PC-3 (cell line): Measurements from ENCODE around the gene CEBPZOS. TPM values are rescaled to one million over a fixed set of nuclear protein-coding genes. Genes with fewer than 3 reads are reported as not detected.

Source experiments
- ATAC-seq: fragments of 200-7000 bp; cut with Tn5 transposase; 2 replicates; pipeline ENCODE4 v1.9.1; 2020; ENCODE audit warnings: mild to moderate bottlenecking, moderate library complexity
- BruUV-seq: library from RNA; stranded (reverse); fragments of 400-500 nt; replicated peaks from 2 replicates; lab custom pipeline; 2021; lab: Mats Ljungman, UMichigan
- CTCF ChIA-PET: fragments of 300-600 bp; sonication (Branson Sonifier 250); formaldehyde crosslinking; loops from one replicate; lab custom pipeline; 2022; ENCODE audit warnings: antibody characterized with exemption; lab: Charles Lee
- POLR2A ChIA-PET: fragments of 300-600 bp; sonication (Branson Sonifier 250); formaldehyde crosslinking; loops from one replicate; lab custom pipeline; 2022; ENCODE audit warnings: antibody characterized with exemption; ENCODE audit not compliant: unreplicated experiment; lab: Charles Lee
- DNase-seq: peaks from one replicate; pipeline ENCODE4 v3.0.0-alpha.2; 2015
- H2AFZ ChIP-seq: fragments of 300-600 bp; sonication (generic); 2 replicates; pipeline ENCODE4 v1.6.0; 2016; ENCODE audit warnings: antibody characterized with exemption, low read length
- H3F3A ChIP-seq: fragments of 300-600 bp; sonication (generic); one replicate; pipeline ENCODE4 v1.6.0; 2017; ENCODE audit warnings: antibody characterized with exemption, low read length, control low read depth, mild to moderate bottlenecking; ENCODE audit not compliant: unreplicated experiment
- H3K27ac ChIP-seq: fragments of 300-600 bp; sonication (generic); 2 replicates; pipeline ENCODE4 v1.5.1; 2016; ENCODE audit warnings: mild to moderate bottlenecking, low read length
- H3K27me3 ChIP-seq: fragments of 300-600 bp; sonication (generic); 2 replicates; pipeline ENCODE4 v1.6.1; 2016; ENCODE audit warnings: low read length, mixed read lengths
- H3K36me3 ChIP-seq: fragments of 300-600 bp; sonication (generic); 2 replicates; pipeline ENCODE4 v1.6.1; 2016; ENCODE audit warnings: low read depth, mixed run types, low read length, mixed read lengths
- H3K4me1 ChIP-seq: fragments of 300-600 bp; sonication (generic); 2 replicates; pipeline ENCODE4 v1.5.1; 2016; ENCODE audit warnings: low read length; ENCODE audit not compliant: insufficient read depth
- H3K4me2 ChIP-seq: fragments of 300-600 bp; sonication (generic); 2 replicates; pipeline ENCODE4 v1.6.0; 2016; ENCODE audit warnings: low read length
- H3K4me3 ChIP-seq: fragments of 300-600 bp; sonication (generic); 2 replicates; pipeline ENCODE4 v1.5.1; 2016; ENCODE audit warnings: mild to moderate bottlenecking, low read length, mixed read lengths
- H3K79me2 ChIP-seq: fragments of 300-600 bp; sonication (generic); 2 replicates; pipeline ENCODE4 v1.6.1; 2017; ENCODE audit warnings: low read length, mixed read lengths
- H3K9ac ChIP-seq: fragments of 300-600 bp; sonication (generic); 2 replicates; pipeline ENCODE4 v1.6.0; 2016; ENCODE audit warnings: mild to moderate bottlenecking, low read length
- H3K9me2 ChIP-seq: fragments of 300-600 bp; sonication (generic); replicated peaks from 2 replicates; pipeline ENCODE4 v1.6.1; 2016; ENCODE audit warnings: mixed run types, low read length, mixed read lengths
- H3K9me3 ChIP-seq: fragments of 300-600 bp; sonication (generic); 2 replicates; pipeline ENCODE4 v1.6.1; 2016; ENCODE audit warnings: low read length, mixed read lengths
- H4K20me1 ChIP-seq: fragments of 300-600 bp; sonication (generic); 2 replicates; pipeline ENCODE4 v1.6.1; 2016; ENCODE audit warnings: low read length, mixed read lengths
- CTCF ChIP-seq: fragments of 300-600 bp; sonication (generic); conservative IDR thresholded peaks from 2 replicates; pipeline ENCODE4 v1.5.1; 2017; ENCODE audit warnings: antibody characterized with exemption, low read depth, mild to moderate bottlenecking, low read length
- EZH2 ChIP-seq: fragments of 300-600 bp; sonication (generic); IDR thresholded peaks from one replicate; pipeline ENCODE4 v1.6.1; 2017; ENCODE audit warnings: antibody characterized with exemption, mild to moderate bottlenecking, low read length; ENCODE audit not compliant: unreplicated experiment
- EZH2phosphoT487 ChIP-seq: fragments of 300-600 bp; sonication (generic); IDR thresholded peaks from 2 replicates; pipeline ENCODE4 v1.6.1; 2018; ENCODE audit warnings: mild to moderate bottlenecking, antibody characterized with exemption, low read length, borderline replicate concordance
- intact Hi-C: fragments of 100-400 bp; cut with micrococcal nuclease; formaldehyde crosslinking; loops from 2 replicates; pipeline ENCODE4 v1.9.0; 2023
- total RNA-seq: library from RNA; depleted of rRNA; stranded (reverse); fragments of >200 nt; gene quantifications from 2 replicates; pipeline ENCODE4 v1.2.3, GENCODE V29; 2014

The CEBPZOS gene
- total RNA-seq, 1 experiment from 2014 or later, result 30.8 TPM

DNA sequence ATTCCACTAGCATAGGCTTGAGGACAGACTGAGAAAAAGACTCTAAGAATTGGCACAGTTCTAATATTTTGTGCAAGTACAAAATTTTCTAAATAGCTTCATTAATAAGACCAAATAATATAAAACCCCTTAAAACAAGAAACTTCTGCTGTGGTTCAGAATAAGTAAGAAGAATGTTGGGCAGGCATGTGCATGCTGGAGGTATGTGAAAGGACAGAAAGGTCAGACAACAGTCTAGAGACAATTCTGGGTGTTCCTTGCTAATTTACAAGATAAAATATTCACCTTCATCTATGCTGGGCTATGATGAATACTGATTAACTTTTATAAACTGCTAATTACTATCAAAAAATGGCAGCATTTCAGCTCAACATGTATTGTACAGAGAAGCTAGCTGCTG, 14.9 kb downstream of the CEBPZOS start:
- ChIA-PET POLR2A (interaction anchor here (0.6 kb wide), 1 partner anchor 21 kb away, joined by 3 read pairs; no protein-coding TSS in a partner anchor), CTCF (interaction anchor here (0.6 kb wide), 1 partner anchor 54 kb away, joined by 3 read pairs; the partner anchor contains the start of gene EIF2AK2)
- no peaks in the 10 kb centered on the region for H4K20me1 ChIP-seq
- no peak overlapping the region for H3K4me3 ChIP-seq
- H3K4me1 ChIP-seq, result no peaks in the 10 kb centered on the region
- TF ChIP-seq CTCF (no peak), EZH2phosphoT487 (no peak), EZH2 (no peak)
- H3K9ac ChIP-seq, result no peak overlapping the region
- H3K27me3 ChIP-seq, result no peaks in the 10 kb centered on the region
- H3F3A ChIP-seq, result no peaks in the 10 kb centered on the region
- ATAC-seq, result no peak
- no peaks in the 10 kb centered on the region for H3K9me3 ChIP-seq
- H3K27ac ChIP-seq, result no peak overlapping the region
- peaks cover 91% of the 10 kb centered on the region for H3K36me3 ChIP-seq
- H3K4me2 ChIP-seq, result no peak overlapping the region
- H3K79me2 ChIP-seq, result peaks cover 35% of the 10 kb centered on the region
- no peak for DNase-seq
- BruUV-seq, result no TSS peak
- no peak overlapping the region for H2AFZ ChIP-seq
- no peaks in the 10 kb centered on the region for H3K9me2 ChIP-seq
- intact Hi-C loops, result loop anchor here (5.0 kb wide), 1 partner anchor 44 kb away; no protein-coding TSS in a partner anchor

- TF ChIP-seq EZH2, result no peak
- no peak for TF ChIP-seq CTCF
- TF ChIP-seq EZH2phosphoT487, result no peak
- H3K4me1 ChIP-seq, result no peaks in the 10 kb centered on the region
- H3K36me3 ChIP-seq, result peaks cover 90% of the 10 kb centered on the region
- BruUV-seq, result no TSS peak
- no peaks in the 10 kb centered on the region for H4K20me1 ChIP-seq
- ChIA-PET CTCF (interaction anchor here (0.6 kb wide), 1 partner anchor 55 kb away, joined by 3 read pairs; the partner anchor contains the start of gene EIF2AK2), POLR2A (no interaction called here)
- no peak overlapping the region for H2AFZ ChIP-seq
- H3F3A ChIP-seq, result no peaks in the 10 kb centered on the region
- no peak overlapping the region for H3K9ac ChIP-seq
- H3K4me3 ChIP-seq, result no peak overlapping the region
- H3K27ac ChIP-seq, result no peak overlapping the region
- no peaks in the 10 kb centered on the region for H3K9me3 ChIP-seq
- no peaks in the 10 kb centered on the region for H3K27me3 ChIP-seq
- H3K79me2 ChIP-seq, result peaks cover 28% of the 10 kb centered on the region
- H3K9me2 ChIP-seq, result no peaks in the 10 kb centered on the region
- intact Hi-C loops, result loop anchor here (5.0 kb wide), 1 partner anchor 45 kb away; no protein-coding TSS in a partner anchor
- DNase-seq, result no peak
- ATAC-seq, result peak; percentile 92
- H3K4me2 ChIP-seq, result no peak overlapping the region
These were observed 15.6 kb downstream of the CEBPZOS start for GRCh38 chr2:37211939-37212338.

DNA sequence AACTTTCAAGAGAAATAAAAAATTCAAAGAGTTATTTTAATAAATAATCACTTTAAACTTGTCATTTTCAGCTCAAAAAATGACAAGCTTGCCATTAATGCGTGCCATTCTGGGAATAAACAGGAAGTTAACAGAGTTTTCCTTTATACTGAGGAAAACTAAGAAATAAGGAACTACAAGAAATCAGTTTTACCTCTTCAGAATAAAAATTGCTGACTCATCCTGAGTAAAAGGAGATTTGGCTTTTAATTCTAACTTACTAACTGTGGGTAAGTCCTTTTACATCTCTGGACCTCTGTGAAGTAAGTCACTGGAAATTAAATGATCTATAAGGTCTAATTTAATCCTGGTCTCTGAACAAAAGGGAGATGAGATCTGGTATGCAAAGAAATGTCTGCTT, 19.0 kb downstream of the CEBPZOS start:
- DNase-seq (no peak), ATAC-seq (no peak)
- no peak overlapping the region for H3K4me2 ChIP-seq
- ChIA-PET POLR2A (no interaction called here), CTCF (no interaction called here)
- no peaks in the 10 kb centered on the region for H3K9me2 ChIP-seq
- H3K9ac ChIP-seq, result no peak overlapping the region
- no TSS peak for BruUV-seq
- no peaks in the 10 kb centered on the region for H3K9me3 ChIP-seq
- intact Hi-C loops, result no loop called here
- H3F3A ChIP-seq, result no peaks in the 10 kb centered on the region
- no peaks in the 10 kb centered on the region for H3K4me1 ChIP-seq
- no peaks in the 10 kb centered on the region for H4K20me1 ChIP-seq
- H3K79me2 ChIP-seq, result no peaks in the 10 kb centered on the region
- H3K4me3 ChIP-seq, result no peak overlapping the region
- peaks cover 73% of the 10 kb centered on the region for H3K36me3 ChIP-seq
- H2AFZ ChIP-seq, result no peak overlapping the region
- no peaks in the 10 kb centered on the region for H3K27me3 ChIP-seq
- peak overlapping the region; percentile 16 for H3K27ac ChIP-seq
- TF ChIP-seq EZH2 (no peak), CTCF (no peak), EZH2phosphoT487 (no peak)
